OCI-LY3 (cell line): Measurements from ENCODE around the gene SPON1.

Experiments
- EZH2phosphoT487 ChIP-seq: fragments of 200-600 bp; shearing (Covaris generic); IDR thresholded peaks from 2 replicates; pipeline ENCODE4 v1.6.1; 2018; ENCODE audit warnings: antibody characterized with exemption, mixed run types, low read depth
- TF ChIP-seq, protein P1 (sequence below): fragments of 200-600, 300-600 bp; sonication (generic); IDR thresholded peaks from 2 replicates; pipeline ENCODE4 v1.5.1; 2014; ENCODE audit warnings: antibody characterized with exemption, low read length, low read depth

GRCh38 chr11:13972944-13973343 is 10.4 kb downstream of the SPON1 start:
- TF ChIP-seq, protein P1, sequence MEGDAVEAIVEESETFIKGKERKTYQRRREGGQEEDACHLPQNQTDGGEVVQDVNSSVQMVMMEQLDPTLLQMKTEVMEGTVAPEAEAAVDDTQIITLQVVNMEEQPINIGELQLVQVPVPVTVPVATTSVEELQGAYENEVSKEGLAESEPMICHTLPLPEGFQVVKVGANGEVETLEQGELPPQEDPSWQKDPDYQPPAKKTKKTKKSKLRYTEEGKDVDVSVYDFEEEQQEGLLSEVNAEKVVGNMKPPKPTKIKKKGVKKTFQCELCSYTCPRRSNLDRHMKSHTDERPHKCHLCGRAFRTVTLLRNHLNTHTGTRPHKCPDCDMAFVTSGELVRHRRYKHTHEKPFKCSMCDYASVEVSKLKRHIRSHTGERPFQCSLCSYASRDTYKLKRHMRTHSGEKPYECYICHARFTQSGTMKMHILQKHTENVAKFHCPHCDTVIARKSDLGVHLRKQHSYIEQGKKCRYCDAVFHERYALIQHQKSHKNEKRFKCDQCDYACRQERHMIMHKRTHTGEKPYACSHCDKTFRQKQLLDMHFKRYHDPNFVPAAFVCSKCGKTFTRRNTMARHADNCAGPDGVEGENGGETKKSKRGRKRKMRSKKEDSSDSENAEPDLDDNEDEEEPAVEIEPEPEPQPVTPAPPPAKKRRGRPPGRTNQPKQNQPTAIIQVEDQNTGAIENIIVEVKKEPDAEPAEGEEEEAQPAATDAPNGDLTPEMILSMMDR = no peak
- TF ChIP-seq EZH2phosphoT487 = no peak
